NCI-H187 (cell line): Measurements from ENCODE around the gene SIPA1L3.
A peak's percentile ranks its signal among the peaks of the same experiment; 100 is the strongest.

ENCODE experiments used
- DNase-seq, 2 experiments: peaks; one replicate each; lab custom pipeline; 2025; lab: John Stamatoyannopoulos, UW

The SIPA1L3 gene

DNA sequence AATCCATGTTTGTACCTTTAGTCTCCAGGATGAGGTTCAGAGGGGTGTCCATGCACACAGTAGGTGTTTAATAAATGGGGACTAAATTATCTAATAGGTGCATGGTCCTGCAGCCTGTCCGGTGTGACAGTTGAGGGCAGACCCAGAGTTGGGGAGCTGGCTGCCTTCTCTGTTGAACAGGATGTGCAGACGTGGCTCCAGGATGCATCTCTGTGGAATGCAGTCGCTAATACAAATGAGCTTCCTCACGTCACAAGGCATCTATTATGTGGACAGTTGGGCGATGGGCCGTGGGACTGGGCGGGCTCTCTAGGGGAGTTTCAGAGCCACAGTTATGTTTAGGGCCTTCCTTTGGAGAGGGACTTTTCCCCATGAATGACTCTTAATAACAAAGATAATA, 71.0 kb downstream of the SIPA1L3 start:
- DNase-seq = no peak

DNA sequence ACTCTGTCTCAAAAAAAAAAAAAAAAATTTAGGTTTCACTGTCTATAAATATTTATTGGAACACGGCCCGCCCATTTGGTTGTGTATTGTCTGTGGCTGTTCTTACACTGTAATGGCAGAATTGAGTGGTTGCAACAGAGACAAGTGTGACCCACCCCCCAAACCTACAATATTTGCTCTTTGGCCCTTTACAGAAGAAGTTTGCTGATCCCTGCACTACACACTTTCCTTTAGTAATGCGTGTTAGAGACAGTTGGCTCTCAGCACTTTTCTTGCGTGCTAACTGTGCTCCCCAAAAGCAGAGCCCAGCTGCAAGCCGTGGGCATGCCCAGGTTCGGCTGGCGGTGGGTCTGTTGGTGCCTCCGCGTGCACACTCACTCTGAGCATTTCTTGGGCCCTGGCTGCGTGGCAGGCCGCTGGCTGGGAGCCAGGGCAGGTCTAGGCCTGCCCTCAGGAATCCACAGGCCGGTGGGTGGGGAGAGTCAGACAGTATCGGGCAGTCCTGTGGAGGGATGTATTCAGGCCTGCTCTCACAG, 72.6 kb downstream of the SIPA1L3 start:
- peak; percentile 21 to 26 for DNase-seq

DNA sequence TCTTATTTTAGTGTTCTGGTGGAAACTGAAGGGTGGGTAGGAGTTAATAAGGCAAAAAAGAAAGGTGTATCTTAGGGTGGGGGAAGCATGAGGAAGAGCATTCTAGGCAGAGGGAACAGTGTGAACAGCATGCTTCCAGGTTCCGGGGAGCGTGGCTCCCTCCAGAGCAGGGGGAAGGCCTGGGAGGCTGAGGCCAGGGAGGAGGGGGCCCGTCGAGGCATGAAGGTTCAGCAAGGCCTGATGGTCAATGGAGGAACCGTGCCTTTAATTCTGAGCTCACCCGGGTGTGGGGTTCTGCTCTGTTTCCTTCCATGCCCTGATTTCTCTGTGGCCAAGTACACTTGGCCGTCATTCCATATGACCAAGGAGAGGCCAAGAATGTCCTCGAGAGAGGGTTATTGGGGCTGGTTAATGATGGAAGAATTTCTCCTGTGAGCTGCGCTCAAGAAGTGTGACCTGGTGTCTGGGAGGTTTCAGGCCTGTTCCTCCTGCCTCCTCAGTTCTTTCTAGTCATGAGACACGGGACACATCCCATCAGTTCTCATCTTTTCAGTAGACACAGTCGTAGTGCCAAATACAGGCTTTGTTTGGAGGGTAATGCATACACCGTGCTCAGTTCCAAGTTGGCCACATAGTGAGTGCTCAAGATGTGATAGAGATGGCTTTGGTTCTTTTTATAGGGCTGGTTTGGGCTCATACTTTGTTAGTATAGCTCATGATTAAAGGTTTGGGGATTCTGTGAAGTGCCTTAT, 73.6 kb downstream of the SIPA1L3 start:
- DNase-seq = no peak

DNA sequence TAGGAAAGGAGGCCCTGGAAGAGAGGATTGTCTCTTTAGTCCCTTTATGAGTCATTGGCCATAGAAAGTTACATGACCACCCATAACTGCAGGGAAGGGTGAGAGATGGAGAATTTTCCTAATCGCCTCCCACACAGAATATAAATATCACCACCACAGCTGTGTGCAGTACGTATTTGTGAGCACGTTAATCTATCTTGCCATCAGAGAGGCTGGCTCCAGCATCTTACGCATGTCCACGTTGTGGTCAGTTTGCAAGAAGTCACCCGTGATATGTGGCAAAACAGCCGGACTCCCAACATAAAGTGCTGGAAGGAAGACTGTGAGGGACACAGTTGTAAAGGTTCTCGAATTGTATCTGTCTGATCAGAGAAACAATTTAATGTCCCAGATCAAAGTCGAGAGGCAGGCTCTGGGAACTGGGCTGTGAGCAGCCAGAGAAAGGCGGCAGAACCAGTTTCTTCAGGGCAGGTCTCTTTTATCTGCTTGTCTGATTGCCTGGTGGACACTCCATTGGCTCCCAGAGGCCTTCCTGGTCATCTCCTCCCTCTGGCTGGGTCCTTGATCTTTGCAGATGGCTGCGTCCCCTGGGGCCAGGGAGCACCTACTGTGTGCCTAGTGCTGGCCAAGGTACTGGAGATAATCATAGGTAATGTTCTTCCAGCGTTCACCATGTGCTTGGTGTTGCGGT, 74.9 kb downstream of the SIPA1L3 start:
- DNase-seq = no peak

DNA sequence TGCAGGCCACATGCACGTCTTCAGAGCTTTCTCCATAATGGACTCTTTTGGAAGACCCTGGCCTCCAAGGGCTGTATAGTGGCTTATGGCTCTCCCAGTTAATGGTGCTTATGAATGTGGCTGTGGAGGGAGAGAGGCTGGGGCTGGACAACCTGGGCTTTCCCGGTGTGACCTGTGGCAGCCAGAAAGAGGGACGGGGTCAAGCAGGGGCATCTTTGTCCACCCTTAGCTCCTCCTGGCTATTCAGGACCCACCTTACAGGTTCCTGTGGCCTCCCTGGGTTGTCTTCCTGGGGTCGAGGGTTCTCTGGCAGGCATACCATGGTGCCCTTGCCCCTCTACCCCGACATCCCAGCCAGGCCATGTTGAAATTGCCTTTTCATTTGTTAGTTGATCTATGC, 75.6 kb downstream of the SIPA1L3 start:
- no peak for DNase-seq

DNA sequence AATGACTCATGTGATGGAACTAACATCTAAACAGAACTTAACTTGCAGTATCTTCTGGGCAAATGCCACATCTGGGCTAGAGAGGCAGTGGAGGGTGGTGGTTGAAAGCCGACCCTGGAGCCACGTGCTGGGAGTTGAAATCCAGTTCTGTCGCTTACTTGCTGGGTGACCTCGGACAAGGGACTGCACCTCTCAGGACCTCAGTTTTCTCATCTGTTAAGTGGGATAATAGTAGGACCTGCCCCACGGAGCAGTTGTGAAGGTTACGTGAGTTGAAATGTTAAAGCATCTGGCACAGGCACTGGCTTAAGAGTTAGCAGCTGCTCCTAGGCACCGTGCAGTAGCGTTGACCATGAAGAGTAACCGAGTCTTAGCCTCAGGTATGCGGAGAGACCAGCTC, 76.1 kb downstream of the SIPA1L3 start:
- no peak for DNase-seq

DNA sequence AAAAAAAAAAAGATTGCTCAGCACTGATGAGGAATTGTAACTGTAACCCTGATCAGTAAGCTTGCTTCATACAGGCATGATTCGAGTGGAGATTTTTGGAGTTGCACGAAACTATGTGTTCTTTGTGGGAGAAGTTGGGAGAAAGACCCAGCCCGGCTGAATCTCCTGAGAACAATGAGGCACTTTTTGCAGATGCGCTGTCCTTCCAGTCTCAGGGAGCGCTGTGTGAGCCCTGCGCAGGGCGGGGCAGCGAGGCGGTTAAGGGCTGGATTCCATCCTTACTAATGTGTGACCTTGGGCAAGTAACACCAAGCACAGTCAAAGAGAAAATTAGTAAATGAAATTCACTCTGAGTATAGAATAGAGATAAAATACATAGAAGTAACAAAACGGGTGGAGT, 76.9 kb downstream of the SIPA1L3 start:
- DNase-seq = no peak

DNA sequence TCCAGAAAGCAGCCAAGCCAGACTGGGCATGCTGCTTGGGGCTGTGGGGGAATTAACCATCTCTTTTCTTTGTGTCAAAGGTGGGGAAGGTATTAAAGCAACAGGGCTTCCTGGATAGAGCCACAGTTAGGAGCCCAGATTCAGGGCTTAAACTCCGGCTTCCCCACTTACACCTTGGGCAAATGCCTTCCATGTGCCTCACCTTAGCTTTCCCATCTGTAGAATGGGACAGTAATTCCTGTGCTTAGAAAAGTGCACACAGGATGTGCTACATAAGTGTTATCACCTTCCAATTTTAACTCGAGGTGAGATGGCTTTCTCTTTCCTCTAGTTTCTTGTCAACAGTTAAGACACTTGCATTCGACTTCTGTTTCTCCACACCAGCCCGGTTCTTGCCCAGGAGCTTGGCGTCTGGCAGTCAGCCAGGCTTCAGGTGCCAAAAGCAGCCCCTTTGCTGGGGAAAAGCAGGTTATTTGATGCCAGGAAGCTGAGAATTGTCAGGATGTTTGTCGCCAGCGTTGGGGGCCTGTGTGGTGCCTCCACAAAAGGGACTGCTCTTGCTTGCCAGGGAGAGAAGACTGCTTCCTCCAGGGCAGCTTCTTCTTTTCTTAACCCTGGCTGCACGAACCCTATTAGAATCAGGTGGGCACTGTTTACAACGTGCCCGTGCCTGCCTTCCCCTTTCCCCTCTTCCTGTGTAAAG, 79.2 kb downstream of the SIPA1L3 start:
- no peak for DNase-seq

DNA sequence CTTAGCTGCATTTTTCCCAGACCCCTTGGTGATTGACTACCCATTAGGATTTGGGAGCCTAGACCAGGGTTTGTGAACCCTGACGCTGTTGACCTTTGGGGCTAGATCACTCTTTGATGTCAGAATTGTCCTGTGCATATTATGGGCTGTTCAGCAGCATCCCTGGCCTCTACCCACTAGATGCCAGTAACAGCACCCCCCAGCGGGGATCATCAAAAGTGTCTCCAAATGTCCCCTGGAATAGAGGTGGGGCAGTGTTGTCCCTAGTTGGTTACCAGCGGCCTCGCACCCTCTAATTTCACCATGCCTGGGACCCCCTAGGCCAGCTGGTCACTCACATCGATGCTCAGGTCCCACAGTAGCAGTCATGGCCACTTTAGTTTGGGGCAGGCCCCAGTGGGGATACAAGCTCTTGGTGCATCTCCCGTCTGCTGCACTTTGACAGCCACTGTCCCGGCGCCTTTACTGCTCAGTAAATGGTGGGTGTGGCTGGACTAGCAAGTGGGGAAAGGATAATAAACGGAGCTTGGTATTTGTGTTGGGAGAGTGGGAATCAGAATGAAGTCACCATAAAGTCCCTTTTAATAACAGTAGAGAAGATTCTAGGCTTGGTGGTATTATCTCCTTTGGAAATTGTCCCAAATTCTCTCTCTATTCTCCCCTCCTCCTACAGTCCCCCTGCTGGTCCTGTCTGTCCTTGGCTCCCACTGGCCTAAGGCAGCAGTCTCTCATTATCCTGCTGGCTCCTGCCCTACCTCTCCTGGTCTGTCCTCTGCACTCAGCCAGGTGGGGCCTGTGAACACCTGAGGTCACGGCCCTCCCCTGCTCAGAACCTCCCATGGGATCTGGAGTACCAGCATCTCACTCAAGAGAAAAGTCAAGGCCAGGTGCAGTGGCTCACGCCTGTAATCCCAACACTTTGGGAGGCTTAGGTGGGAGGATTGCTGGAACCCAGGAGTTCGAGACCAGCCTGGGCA, 80.6 kb downstream of the SIPA1L3 start:
- DNase-seq = no peak

DNA sequence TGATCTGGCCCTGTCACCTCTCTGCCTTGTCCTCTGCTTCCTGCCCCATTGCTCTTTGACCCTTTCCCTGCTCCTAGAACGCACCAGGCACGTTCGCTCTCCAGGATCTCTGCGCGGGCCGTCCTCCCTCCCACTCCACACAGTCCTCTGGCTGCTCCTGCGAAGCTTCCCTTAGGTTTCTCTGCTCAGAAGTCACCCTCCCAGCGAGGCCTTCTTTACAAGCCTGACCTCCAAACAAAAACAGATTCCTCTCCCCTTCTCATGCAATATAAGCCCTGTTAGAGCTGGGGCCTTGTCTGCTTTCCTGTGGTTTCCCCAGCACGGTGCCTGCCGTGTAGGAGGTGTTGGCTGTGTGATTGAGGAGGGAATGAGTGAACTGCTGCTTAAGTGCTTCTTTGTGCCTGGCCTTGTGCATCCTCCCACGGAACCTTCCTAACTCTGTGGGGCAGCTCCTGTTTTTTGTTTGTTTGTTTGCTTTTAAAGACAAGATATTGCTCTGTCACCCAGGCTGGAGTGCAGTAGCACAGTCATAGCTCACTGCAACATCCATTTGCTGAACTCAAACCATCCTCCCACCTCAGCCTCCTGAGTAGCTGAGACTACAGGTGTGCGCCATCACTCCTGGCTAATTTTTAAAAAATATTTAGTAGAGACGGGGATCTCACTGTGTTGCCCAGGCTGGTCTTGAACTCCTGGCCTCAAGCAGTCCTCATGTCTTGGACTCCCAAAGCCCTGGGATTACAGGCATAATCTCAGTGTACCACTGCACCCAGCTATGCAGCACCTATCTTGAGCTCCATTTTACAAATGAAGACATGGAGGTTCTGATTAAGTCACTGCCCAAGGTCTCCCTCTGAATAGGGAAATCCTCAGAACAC, 82.0 kb downstream of the SIPA1L3 start:
- no peak for DNase-seq

DNA sequence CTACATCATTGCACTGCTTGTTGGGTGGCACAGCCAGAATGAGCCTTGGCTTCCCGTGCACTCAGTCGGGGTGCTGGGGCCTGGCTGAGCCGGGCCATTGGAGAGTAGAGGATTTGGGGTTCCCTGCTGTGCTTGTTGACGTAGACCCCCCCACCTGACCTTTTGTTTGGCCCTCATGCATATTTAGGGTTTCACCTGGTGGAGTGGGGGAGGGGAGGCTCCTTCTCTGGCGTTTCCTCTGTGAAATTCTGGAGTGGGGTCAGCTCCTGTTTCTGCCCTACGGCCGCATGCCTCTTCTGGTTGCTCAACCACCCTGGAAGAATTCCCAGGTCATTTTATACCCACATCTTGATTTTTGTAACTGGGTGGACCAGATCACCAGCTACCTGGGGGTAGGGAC, 82.8 kb downstream of the SIPA1L3 start:
- no peak for DNase-seq

DNA sequence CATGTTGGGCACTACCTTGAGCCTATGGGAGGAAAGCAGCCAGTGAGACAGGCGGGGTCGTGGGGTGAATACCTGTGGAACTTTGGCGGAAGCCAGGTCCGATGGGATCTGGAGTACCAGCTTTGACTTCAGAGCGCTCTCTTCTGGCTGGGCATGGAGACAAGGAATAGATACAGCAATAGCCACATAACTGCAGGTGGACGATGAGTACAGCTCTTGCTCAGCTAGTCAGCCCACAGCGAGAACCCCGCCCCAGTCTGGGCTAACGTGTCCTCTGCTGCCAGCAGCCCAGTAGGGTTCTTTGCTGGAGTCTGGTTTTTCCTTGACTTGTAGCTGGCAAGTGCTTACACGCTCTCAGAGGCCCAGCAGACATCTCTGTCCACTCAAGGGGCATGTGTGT, 83.4 kb downstream of the SIPA1L3 start:
- DNase-seq = no peak

DNA sequence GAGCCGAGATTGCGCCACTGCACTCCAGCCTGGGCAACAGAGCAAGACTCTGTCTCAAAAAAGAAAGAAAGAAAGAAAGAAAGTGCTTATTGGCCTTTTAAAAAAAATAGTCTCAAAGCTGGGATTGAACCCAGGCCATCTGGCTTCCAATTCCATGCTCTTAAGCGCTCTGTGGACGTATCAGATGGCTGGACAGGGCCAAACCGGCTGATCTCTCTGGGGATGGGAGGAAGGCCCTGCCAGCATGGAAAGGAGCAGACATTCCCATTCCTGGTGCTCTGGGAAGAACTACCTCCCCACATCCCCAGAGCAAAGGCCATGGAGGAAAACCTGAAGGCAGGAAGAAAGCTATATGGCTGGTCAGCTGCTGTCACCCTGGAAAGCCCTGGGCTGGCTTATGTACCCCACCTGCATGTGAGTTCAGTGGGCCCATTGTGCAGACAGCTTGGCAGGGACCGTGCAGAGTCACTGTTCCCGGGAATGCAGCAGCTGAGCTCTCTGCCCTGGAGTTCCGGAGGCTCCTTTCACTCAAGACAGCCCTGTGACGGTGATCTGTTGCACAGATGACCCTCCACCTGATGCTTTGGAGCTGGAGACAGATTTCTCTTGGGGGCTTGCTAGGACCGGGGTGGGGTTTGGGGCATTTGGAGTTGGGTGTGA, 84.3 kb downstream of the SIPA1L3 start:
- DNase-seq = no peak

DNA sequence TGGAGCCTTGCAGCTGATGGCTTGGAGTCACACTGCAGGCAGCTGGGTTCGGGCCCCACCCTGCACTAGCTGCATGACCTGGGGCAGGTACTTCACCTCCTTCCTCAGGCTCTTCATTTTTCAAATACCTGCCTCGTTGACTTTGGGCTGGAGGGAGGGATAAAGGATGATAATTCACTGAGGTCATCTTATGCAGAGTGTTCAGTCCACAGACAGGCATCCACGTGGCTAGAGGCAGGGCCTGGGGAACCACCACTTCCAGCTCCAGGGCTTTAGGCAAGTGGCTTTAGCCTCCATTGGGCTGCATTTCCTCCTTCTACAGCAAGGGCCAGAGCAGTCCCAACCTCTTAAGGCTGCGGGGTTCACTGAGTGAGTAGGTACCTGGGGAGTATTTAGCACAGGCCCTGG, 84.8 kb downstream of the SIPA1L3 start:
- DNase-seq = no peak

DNA sequence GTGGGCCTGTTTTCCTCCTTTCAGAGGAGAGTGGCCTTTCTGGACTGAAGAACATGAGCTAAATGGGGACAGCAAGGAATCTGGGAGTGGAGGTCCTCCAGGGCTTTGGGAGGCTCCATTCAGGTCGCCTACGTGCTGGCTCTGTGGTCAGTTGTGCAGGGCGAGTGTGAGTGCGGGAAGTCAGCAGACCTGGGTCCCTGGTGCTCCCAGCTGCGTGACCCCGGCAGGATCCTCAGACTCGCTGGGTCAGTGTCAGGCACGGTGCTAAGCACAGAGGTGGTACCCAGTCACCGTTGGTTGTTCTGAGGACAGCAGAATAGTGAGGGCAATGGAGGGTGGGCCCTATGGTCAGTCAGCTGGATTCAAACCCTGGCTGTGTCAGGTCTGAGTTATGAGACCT, 85.8 kb downstream of the SIPA1L3 start:
- no peak for DNase-seq

DNA sequence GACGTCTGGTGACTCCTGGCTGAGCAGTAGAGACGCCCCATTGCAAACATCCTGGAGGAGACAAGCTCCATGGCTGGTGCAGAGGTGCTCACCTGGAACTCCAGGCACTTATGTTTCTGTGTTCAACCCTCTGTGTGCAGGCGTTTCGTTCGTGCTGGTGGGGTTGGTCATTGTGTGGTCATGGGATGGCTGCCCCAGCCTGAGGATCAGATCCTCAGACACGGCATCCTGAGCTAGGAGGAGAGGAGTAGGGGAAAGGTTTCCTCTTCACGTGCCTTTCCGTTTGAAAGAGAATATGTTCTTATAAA, 87.8 kb downstream of the SIPA1L3 start:
- no peak for DNase-seq

DNA sequence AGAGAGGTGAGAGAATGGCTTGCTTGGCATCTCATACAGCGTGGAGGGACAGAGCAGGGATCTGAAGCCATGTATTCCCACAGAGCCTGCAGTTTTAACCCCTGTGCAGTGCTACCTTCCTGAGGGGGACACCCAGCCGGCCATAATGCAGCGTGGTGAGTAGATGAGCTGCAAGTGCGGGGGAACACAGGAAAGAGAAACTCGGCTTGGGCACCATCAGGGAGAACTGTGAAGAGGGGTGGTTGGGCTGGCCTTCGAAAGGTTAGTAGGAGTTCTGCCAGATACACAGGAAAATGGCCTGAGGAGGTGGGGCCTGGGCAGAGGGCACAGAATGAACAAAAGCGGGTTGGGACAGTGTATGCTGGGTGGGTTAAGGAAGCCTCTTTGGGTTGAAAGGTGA, 88.3 kb downstream of the SIPA1L3 start:
- DNase-seq = no peak

DNA sequence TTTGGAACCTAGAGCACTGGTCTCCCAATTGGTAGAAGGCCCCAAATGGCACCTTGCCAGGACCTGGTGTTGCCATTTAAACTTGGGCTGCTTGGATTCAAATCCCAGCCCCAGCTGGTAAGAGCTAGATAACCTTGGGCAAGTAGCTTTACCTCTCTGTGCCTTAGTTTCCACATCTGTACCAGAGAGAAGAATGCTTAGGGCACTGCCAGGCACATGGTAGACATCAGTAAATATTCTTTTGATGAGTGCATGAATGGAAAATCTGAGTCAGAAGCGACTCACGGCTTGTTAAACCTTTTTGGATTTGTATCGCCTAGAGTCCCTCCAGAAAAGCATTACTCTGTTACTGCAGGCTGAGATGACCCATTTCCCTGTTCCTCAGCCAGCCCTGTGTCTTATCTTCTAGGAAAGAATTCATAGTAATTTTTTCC, 90.9 kb downstream of the SIPA1L3 start:
- no peak for DNase-seq

DNA sequence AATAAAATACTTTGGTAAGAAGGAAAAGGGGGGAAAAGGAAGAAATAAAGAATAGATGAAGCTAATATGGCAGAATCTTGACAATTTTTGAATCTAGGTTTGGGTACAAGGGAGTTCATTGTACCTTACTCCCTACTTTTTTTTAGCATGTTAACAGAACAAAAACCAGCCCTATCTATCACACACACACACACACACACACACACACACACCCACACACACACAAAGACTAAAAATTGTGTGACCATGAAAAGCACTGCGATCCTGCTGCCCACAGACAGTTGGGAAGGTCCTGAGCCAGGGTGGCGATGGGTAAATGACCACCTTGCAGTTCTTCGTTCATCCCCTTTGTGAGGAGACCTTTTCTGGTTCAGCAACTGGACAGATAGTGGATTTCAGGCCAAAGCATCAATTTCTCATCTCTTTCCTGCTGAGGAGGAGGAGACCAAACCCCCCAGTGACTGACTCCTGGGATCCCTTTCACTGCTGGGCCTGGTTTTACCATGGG, 91.8 kb downstream of the SIPA1L3 start:
- DNase-seq = no peak
